HG03469 (cell line): ENCODE data around the gene TK2.

Source experiments
- ATAC-seq: cut with Tn5 transposase; IDR thresholded peaks from one replicate; pipeline ENCODE4 v1.9.1; 2021; ENCODE audit warnings: mild to moderate bottlenecking, moderate library complexity, moderate number of reproducible peaks; ENCODE audit not compliant: unreplicated experiment

The TK2 gene

DNA sequence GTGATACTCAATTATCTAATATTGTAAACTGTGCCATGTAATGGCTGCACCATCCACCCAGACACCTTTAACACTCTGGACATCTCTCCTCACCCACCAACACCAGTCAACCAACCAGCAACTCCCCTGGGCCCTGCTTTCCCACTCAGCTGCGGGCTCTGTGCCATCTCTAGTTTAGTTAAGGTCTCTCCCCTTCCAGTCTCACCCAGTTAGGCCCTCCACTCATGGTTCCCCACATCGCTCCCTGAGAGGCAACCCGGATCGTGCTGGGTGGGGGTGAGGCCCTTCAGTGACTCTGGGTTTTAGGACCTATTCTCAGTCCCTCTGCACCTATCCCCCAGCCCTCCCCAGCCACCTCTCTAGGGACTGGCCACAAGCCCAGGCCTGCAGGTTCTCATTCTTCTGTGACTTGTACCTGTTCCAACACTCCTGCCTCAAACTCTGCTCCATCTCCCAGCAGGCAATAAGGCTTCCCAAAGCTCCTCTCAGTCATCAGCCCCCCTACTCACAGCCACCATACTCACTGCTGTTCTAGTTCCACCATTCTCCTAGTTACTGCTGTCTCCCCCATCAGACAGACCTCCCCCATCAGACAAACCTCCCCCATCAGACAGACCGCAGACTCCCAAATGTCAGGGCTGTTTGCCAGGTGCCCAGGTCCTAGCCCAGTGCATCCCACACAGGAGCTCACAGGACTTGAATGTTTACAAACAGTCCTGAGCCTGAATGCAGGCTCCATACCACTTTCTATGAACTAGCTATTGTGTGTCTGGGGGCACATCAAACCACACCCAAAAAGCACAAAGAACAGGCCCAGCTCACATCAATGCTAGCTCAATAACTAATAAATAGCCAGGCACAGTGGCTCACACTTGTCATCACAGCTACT lies 2.6 kb downstream of the TK2 start:
- ATAC-seq: no peak

DNA sequence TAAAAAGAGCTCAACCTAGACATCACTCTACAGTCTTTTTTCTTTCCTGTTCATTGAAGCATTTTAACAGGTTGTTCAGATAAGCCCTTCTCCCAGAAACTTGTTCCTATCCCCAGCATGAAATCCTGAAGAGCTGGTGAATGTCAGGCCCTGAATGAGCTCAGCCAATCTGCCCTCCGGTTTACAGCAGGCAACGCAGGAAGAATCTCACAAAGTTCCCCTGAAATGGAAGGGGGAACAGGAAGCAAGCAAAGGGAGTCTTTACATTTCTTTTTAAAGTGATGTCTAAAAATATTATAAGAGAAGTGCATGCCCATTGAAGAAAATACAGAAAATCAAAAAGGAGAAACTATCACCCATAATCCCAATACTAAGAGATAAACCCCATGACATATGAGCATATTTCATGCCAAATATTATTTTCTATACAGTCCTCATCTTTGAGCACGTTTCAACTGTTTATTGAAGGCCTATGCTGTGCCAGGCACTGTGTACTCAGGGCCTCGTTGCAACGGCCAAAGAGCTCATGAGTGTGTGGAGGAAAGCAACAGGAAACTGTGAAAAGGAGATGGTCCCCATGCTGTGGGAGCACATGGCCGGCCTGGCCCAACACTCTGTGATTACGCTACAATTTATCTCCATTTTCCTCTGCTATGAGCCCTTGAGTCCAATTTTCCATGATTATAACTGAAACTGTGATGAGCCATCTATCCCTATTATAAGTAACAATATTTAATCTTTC lies 5.7 kb downstream of the TK2 start:
- no peak for ATAC-seq

DNA sequence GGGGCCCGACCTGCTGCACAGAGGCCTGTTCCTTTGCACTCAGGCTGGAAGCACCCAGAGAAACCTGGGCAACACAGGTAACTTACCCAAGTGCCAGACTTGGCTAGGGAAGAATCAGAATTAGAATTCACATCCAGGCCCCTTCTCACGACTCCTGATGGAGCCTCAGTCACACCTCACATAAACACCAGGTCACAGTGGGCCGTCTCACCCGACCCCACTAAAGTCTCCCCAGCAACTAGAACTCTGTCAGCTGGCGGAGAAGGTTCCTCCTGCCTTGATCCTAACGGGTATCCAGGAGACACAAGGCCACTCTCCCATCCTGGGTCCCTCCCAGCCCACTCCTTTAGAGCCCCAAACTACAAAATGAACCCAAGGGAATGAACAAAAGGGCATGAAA lies 6.4 kb downstream of the TK2 start:
- no peak for ATAC-seq

DNA sequence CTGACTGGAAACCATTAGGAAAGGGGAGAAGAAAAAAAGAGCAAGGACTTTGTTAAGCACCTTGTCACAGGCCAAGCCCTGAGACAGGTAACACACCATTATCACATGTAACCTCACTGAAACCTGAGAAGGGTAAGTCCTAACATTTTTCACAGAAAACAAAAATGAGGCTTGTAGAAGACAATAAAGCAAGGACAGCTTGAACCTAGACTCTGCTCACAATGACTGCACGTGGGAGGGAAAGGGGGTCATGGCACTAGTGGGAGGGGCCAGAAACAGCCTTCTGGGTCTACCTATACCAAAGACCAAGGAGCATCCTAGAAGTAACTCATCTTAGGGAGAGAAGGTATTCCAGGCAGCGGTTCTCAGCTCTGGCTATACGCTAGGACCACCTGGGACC lies 7.5 kb downstream of the TK2 start:
- ATAC-seq: no peak

DNA sequence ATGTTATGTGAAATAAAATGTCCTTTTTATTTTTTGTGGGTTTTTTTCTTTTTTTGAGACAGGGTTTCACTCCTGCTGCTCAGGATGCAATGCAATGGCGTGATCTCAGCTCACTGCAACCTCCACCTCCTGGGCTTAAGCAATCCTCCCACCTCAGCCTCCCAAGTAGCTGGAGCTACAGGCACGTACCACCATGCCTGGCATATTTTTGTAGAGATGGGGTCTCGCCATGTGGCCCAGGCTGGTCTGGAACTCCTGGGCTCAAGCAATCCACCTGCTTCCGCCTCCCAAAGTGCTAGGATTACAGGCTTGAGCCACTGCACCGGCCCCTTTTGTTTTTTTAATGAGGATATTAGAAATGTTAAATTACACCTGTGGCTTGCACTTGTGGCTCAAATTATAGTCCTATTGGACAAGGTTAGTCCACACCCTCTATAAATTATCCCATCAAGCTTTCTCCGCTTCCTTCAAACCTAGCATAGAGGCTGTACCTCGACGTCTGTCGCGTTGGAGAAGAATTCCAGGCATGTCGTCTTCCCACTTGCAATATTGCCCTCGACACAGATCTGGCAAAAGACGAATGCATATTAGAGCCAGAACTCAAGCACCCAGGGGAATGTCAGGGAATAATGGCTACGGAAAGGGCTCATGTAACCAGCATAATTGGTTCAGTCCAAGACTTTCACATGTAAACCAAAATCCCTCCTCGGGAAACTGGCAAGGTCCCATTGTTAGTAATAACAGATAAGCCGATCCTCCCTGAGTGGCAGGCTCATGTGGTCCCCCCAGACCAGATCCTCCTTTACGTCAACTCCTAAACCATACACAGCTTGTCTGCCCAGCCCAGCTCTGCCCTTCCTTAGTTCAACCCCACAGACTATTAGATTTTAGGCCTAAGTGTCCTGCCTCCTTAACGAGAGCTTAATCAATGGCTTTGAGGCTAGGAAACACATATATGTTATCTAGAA lies 8.2 kb downstream of the TK2 start:
- ATAC-seq: no peak

DNA sequence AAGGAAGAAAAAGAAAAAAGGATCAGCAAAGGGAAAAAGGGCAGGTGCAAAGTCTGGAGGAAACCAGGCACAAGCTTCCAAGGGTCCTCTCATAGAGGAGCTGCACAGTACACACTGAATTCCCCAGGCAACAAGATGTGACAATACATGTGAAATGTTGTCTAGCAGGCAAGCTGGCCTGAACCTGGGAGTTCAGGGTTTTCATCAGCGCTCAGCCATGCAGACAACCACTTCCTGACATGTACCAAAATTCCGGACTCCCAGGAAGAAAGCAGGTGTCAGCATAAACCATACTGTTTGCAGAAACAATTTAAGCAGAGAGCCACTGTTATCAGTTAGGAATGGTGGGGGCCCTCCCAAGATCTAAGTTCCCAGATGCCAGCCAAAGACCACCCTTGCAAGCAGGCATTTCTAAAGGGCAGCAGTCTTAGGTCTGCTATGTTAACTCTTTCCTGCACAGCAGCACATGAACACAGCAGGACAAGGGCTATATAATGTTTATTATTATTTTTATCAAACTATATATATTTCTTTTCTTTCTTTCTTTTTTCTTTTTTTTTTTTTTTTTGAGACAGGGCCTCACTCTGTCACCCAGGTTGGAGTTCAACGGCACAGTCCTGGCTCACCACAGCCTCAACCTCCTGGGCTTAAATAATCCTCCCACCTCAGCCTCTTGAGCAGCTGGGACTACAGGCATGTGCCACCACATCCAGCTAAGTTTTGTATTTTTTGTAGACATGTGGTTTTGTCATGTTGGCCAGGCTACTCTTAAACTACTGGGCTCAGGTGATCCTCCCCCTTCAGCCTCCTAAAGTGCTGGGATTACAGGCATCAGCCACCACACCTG lies 10.1 kb downstream of the TK2 start:
- peak; percentile 65 for ATAC-seq

DNA sequence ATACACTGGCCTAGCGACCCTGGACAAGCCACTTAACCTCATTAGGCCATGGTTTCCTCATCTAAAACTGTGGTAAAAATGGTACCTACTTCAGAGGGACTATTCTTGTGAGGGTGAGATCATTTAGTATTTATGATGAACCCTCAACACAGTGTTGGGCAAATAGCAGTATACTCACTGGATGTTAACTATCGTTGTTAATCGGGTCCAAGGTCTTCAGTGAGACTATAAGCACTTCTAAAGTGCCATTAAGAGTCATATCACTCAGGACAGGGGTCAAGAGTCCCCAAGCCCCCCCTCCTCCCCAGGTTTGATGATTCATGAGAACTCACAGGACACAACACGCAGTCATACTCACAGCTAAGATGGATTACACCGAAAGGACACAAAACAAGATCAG lies 11.0 kb downstream of the TK2 start:
- ATAC-seq: no peak

DNA sequence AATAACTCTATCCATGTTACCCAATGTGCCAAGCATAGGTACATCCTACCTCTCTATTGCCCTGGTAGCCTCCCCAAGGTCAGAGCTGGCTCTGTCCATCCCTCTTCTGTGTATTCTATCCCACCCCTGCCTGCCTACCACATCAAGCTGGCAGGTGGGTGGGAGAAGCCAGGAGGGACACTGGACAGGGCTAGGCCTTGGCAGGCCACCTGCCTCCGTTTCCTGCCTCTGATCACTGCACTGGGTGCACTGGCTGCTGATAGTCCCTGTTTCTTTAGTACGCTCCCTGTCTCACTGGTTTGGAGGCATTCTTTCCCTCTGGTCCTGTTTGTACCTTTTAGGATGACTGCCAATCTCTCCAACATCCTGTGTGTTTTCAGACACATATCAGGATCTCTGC lies 12.7 kb downstream of the TK2 start:
- no peak for ATAC-seq

DNA sequence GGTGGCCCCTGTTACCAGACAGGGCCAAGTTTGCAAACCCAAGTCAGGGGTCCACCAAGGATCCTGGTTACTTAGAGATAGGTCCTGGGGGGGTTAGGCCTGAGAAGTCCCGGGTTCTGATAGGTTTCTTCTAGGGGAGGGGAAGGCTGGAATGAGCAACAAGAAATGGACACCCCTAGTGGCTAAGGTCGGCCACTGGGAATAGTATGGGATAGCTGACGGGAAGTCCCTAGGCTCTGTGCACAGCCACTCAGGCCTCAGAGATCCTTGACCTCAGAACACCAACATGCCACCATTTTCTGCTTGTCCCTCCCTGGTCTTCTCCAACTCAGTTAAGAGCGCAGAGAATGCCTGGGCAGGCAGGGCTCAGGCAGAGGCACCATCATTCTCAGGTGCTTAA lies 13.4 kb downstream of the TK2 start:
- ATAC-seq: no peak

DNA sequence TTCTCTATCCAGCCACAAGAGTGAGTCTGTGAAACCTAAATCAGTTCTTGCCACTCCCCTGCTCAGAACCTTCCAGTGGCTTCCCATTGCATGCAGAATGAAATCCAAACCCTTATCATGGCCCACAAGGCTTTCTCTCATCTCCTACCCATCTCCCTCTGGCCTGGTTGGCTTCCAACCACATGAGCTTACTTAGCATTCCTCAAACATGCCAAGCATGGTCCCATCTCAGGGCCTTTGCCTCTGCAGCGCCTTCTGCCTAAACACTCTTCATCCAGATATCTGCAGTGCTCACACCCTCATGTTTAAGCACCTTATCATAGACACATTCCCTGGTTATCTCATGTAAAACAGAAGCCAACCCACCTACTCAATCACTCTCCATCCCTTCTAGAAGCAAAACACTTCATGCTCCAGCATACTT lies 15.5 kb downstream of the TK2 start:
- no peak for ATAC-seq

DNA sequence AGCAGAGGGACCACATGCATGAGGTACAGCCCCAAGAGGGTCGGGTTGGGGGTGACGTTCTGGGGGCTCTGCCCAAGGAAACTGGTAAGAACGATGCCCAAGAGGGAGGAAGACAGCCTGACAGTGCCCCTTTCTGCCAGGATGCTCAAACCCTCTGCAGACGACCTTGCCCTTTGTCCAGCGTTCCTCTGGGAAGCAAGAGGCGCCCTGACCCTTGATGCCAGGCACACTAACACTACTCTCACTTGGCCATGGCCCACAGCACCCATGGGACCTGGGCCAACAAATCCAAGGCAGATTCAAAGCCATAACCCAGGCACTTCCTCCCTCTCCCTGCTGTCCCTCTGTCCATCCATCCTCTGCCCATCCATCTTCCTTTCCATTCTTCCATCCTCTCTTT lies 20.4 kb downstream of the TK2 start:
- ATAC-seq: no peak

DNA sequence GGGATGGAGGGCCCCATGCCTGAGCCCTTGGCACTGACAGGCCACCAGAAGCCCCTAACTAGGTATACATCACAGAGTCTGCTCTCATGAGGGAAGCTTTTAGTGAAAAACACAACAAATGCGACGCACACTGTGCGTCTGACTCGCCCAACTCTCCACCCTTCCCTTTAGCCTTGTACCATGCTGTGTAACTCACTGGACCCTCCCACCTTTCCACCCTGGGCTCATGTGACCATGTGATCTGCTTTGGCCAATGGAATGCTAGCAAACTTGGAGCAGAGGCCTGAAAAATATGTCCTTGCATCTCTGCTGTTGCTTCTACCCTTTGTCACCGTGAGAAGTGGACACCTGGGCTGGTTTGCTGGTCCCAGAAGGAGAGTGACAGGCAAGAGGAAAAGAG lies 21.6 kb downstream of the TK2 start:
- ATAC-seq: no peak

DNA sequence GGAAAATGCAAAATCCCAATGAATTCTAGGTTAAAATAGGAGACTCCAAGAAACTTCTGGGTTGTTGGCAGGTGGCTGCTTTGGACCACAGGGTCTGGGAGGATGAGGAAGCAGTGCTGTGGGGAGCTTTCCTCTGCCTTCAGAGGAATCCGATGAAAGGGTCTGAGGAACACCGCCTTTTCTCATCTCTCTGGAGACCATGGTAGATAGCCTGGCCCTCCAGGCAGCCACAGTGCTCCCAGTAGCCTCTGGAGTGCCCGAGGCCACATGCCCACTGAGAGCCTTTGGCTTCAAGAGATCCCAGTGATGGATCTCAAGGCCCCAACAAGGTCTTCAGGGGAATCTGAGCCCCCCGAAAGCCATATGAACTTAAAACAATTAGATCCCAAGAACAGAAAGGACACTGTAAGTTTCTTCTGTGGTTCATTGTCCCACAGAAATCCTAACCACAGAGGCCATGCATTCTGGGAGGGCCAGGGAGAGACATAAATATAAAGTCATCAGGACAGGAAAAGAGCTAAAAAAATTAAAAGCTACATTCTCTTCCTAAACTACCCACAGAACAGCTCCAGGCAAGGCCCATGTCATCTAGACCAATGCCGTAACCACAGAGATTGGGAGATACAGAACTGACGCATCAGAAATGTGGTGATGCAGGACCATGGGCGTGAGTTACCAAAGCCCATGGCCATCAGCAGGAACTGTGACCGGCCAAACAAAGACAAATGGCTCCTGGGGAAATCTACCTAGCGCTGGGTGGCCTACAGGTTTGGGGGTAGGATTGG lies 24.3 kb downstream of the TK2 start:
- no peak for ATAC-seq

DNA sequence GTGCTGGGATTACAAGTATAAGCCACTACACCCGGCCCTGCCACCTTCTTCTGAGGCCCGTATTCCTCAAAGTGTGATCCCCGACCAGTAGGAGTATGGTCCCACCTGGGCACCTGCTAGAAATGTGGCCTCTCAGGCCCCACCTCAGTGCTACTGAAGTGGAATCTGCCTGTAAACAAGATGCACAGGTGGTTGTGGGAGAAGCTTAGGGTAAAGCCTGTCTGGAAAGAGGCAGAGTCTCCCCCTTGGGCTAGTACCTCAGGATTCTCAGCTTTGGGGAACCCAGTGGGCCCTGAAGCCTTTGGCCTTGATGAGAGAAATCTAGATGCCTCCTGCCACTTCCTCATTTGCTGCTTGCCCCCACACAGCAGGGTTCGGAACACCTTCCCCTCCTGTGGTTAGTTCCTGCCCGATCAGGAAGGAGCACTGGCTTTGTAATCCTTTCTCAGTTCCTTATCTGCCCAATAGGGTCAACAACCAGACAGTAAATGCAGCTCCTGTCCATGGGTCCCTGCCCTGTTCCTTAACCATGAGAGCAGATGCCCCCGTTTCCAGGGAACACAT lies 25.2 kb downstream of the TK2 start:
- ATAC-seq: peak; percentile 55

DNA sequence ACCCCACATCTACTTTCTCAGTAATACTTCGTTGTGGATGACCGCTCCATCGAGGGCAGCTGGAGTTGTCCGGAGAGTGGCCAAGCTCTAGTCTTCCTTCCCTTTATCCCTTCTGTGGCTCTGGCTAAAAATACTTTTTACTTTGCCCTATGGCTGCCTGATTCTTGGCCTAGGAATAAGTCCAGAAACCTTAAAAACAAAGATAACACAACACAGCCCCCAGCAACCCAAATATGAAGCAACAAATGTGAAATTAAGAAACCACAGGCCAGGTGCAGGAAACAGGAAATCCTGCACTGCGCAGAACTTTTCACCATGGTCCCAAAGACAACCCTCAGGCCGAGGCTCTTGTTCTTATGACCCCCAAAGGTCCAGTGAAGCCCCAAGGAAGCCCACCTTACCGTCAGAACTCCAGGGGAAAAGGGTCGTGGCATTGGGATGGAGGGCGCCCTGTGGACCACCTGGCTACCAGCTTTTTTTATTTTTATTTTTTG lies 26.0 kb downstream of the TK2 start:
- ATAC-seq: no peak

DNA sequence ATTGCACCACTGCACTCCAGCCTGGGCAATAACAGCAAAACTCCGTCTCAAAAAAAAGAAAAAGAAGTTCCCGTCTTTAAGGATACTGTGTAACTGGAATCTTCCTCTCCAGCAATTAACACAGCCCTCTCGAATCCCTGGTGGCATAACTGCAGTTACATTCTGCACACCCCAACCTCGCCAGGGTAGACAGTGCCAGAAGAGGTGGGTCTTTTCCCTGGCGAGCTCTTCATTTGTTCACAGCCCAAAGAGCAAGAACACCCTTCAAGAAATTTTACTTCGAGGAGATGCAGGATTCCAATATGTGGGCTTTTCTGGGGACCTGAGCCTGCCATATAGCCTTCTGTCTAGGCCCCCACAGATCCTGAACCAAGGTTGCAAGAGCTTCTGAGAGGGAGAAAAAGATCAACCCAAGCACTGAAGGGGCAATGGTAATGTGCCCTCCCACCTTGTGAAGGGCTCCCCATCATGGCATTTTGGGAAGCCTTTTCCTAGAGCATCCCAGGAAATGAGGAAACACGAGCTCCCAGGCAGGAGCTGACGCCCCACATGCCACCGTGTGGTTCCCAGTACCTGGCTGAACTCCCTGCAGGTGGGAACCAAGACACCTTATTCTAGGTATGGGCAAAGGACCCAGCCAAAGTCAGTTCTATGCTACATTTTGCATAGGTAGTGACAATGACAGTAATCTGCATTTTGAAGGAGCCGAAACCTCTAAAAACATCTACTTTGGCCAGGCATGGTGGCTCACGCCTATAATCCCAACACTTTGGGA lies 26.9 kb downstream of the TK2 start:
- no peak for ATAC-seq

DNA sequence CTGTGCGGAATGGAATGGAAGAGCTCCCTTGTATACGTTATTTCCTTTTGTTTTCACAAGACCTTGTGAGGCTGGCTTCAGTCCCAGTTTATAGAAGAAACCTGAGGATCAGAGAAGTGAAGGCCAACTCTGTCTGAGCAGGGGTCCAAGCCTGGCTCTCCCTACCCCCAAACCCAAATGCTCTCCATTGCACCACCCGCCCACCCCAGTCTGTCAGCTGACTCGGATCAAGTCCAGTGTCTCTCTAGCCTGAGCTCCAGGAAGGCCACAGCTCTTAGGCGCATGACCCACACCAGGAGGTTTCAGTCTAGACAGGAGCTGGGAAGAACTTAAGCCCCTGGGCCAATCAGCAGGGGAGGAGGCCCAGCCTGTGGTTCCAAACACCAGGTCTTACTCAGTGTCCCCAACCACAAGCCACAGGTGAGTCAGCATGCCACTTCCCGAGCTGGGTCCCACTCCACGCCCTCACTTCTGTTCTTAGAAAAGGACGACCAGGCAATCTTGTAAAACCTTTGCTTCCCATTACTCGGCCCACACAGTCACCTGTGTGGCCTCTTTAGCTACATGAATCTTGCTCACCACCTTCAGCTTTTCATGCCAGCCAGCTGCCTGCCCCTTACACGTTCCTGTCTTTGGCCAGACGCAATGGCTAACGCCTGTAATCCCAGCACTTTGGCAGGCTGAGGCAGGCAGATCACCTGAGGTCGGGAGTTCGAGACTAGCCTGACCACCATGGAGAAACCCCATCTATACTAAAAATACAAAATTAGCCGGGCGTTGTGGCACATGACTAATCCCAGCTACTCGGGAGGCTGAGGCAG lies 27.8 kb downstream of the TK2 start:
- ATAC-seq: peak; percentile 59
